GM23338 (cell line): Measurements from ENCODE around the gene CENPN. TPM values are rescaled to one million over a fixed set of nuclear protein-coding genes. Genes with fewer than 3 reads are reported as not detected.

Experiments used
- ATAC-seq: fragments of 200-7000 bp; cut with Tn5 transposase; 3 replicates; pipeline ENCODE4 v1.9.1; 2020
- DNase-seq: peaks from one replicate; pipeline ENCODE4 v3.0.0-alpha.2; 2015; ENCODE audit warnings: low spot score
- H2AFZ ChIP-seq: fragments of 200-600 bp; sonication (generic); 2 replicates; pipeline ENCODE4 v1.8.0; 2016; ENCODE audit warnings: antibody characterized with exemption, mild to moderate bottlenecking, moderate library complexity
- H3F3A ChIP-seq: fragments of 200-600 bp; sonication (generic); replicated peaks from 2 replicates; pipeline ENCODE4 v1.8.0; 2017; ENCODE audit warnings: antibody characterized with exemption, mixed run types, low read depth
- H3K27ac ChIP-seq: fragments of 200-600 bp; sonication (generic); 2 replicates; pipeline ENCODE4 v1.6.1; 2016; ENCODE audit warnings: low read depth
- H3K27me3 ChIP-seq: fragments of 200-600 bp; sonication (generic); 2 replicates; pipeline ENCODE4 v1.8.0; 2016; ENCODE audit warnings: mild to moderate bottlenecking, mixed run types, moderate library complexity; ENCODE audit not compliant: insufficient read depth
- H3K36me3 ChIP-seq: fragments of 200-600 bp; sonication (generic); 2 replicates; pipeline ENCODE4 v1.8.0; 2016; ENCODE audit warnings: mild to moderate bottlenecking; ENCODE audit not compliant: insufficient read depth
- H3K4me1 ChIP-seq: fragments of 200-600 bp; sonication (generic); 2 replicates; pipeline ENCODE4 v1.8.0; 2016; ENCODE audit warnings: mild to moderate bottlenecking, moderate library complexity; ENCODE audit not compliant: insufficient read depth
- H3K4me2 ChIP-seq: fragments of 200-600 bp; sonication (generic); 2 replicates; pipeline ENCODE4 v1.7.1; 2017; ENCODE audit warnings: mixed run types
- H3K4me3 ChIP-seq: fragments of 200-600 bp; sonication (generic); 2 replicates; pipeline ENCODE4 v1.6.1; 2016; ENCODE audit warnings: mixed run types
- H3K79me2 ChIP-seq: fragments of 200-600 bp; sonication (generic); replicated peaks from 2 replicates; pipeline ENCODE4 v1.8.0; 2017; ENCODE audit warnings: mild to moderate bottlenecking; ENCODE audit not compliant: insufficient read depth
- H3K9me2 ChIP-seq: fragments of 200-600 bp; sonication (generic); 2 replicates; pipeline ENCODE4 v1.8.0; 2017; ENCODE audit not compliant: insufficient read depth
- H4K20me1 ChIP-seq: fragments of 200-600 bp; sonication (generic); replicated peaks from 2 replicates; pipeline ENCODE4 v1.8.0; 2017; ENCODE audit warnings: mild to moderate bottlenecking; ENCODE audit not compliant: insufficient read depth
- H3K27ac Mint-ChIP-seq: 2 replicates; pipeline ENCODE4 v1.8.0; 2020; ENCODE audit warnings: inconsistent platforms, mild to moderate bottlenecking, moderate library complexity, mixed read lengths
- H3K27me3 Mint-ChIP-seq: 3 replicates; pipeline ENCODE4 v1.8.0; 2022; ENCODE audit warnings: low read depth, mild to moderate bottlenecking, moderate library complexity, mixed read lengths, inconsistent platforms; ENCODE audit not compliant: insufficient read depth, poor library complexity
- H3K36me3 Mint-ChIP-seq: 3 replicates; pipeline ENCODE4 v1.8.0; 2021; ENCODE audit warnings: low read depth, mild to moderate bottlenecking, inconsistent platforms, moderate library complexity, mixed read lengths
- H3K4me1 Mint-ChIP-seq: 3 replicates; pipeline ENCODE4 v1.8.0; 2020; ENCODE audit warnings: mild to moderate bottlenecking, inconsistent platforms, mixed read lengths
- H3K4me3 Mint-ChIP-seq: 3 replicates; pipeline ENCODE4 v1.8.0; 2021; ENCODE audit warnings: moderate library complexity, mild to moderate bottlenecking, inconsistent platforms, mixed read lengths
- H3K9me3 Mint-ChIP-seq: 3 replicates; pipeline ENCODE4 v1.8.0; 2020; ENCODE audit warnings: moderate library complexity, mild to moderate bottlenecking, inconsistent platforms, mixed read lengths
- CREB1 ChIP-seq: fragments of 250-450 bp; sonication (Bioruptor Pico); IDR thresholded peaks from 2 replicates; pipeline ENCODE4 v1.5.0; 2020; ENCODE audit warnings: low read depth, mild to moderate bottlenecking, moderate library complexity
- EZH2 ChIP-seq: fragments of 200-600 bp; sonication (generic); IDR thresholded peaks from one replicate; pipeline ENCODE4 v1.8.0; 2017; ENCODE audit warnings: antibody characterized with exemption, mild to moderate bottlenecking, low read depth; ENCODE audit not compliant: unreplicated experiment
- EZH2phosphoT487 ChIP-seq: fragments of 200-600 bp; sonication (generic); IDR thresholded peaks from one replicate; pipeline ENCODE4 v1.8.1; 2018; ENCODE audit warnings: antibody characterized with exemption; ENCODE audit not compliant: unreplicated experiment
- JUNB ChIP-seq: IDR thresholded peaks from one replicate; pipeline ENCODE4 v1.6.1; 2016; ENCODE audit warnings: antibody characterized with exemption; ENCODE audit not compliant: unreplicated experiment
- NANOG ChIP-seq: IDR thresholded peaks from 2 replicates; pipeline ENCODE4 v1.6.1; 2016; ENCODE audit warnings: antibody characterized with exemption, borderline replicate concordance
- POLR2AphosphoS5 ChIP-seq: IDR thresholded peaks from 2 replicates; pipeline ENCODE4 v1.6.1; 2016; ENCODE audit warnings: antibody characterized with exemption, low read depth
- STAT1 ChIP-seq: IDR thresholded peaks from one replicate; pipeline ENCODE4 v1.6.1; 2016; ENCODE audit warnings: antibody characterized with exemption; ENCODE audit not compliant: unreplicated experiment
- ZNF331 ChIP-seq: fragments of 250-450 bp; sonication (Bioruptor Pico); IDR thresholded peaks from 2 replicates; pipeline ENCODE4 v1.5.0; 2020; ENCODE audit warnings: low read depth, mild to moderate bottlenecking, moderate library complexity
- polyA plus RNA-seq: library from polyadenylated mRNA; unstranded; fragments of >200 nt; fragmentation: Nextera tagmentation; extraction: Ambion mirVana; gene quantifications from 2 replicates; pipeline ENCODE4 v1.2.1, GENCODE V29; 2016
- total RNA-seq: library from RNA; depleted of rRNA; stranded (reverse); fragments of >200 nt; shearing (Covaris generic); gene quantifications from 2 replicates; pipeline ENCODE4 v1.2.3, GENCODE V29; 2014
- TF ChIP-seq, protein P1 (sequence below): IDR thresholded peaks from one replicate; pipeline ENCODE4 v1.6.1; 2018; ENCODE audit warnings: antibody characterized with exemption; ENCODE audit not compliant: unreplicated experiment
- TF ChIP-seq, protein P2 (sequence below): fragments of 250-450 bp; sonication (Bioruptor Pico); IDR thresholded peaks from 2 replicates; pipeline ENCODE4 v1.5.0; 2020; ENCODE audit warnings: mild to moderate bottlenecking, moderate library complexity
- TF ChIP-seq, protein P3 (sequence below): IDR thresholded peaks from 2 replicates; pipeline ENCODE4 v1.6.1; 2016; ENCODE audit warnings: antibody characterized with exemption
- TF ChIP-seq, protein P4 (sequence below), 2 experiments: fragments of 200-600 bp in 1 of 2; sonication (generic) in 1 of 2; conservative IDR thresholded peaks; 2 replicates each; pipeline versions ENCODE4 v1.5.1 to v1.6.1; 2016 to 2017; ENCODE audit warnings: antibody characterized with exemption in 2 of 2, low read depth in 2 of 2, mild to moderate bottlenecking in 2 of 2, moderate library complexity in 1 of 2

The CENPN gene
- total and polyA plus RNA-seq, 2 experiments from 2014 or later: 43.6 to 80.8 TPM

DNA sequence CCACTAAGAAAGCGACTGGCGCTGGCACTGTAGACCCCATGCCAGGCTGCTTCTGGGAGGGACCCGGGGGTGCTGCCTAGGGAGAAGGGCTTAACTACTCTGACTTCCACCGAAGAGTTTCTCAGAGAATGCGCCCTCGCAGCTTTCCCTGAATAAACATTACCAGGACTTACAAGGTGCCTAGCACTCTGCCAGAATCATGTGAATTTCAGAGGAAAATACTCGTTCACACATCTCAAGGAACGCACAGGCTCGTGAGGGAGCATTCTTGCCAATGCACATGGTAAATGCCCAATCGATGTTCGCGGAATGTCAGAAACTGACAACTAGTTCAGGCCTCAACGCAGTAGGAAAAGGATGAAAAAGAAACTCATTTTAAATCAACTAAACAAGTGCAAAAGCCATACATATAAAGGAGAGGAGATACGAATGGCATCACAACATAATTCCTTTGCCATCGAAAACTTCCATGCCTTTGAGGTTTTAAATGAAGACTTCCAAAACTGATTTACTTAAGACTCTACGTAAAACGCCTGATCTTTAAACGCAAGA, 1.3 kb upstream of the CENPN start (continued):
- TF ChIP-seq, protein P1, sequence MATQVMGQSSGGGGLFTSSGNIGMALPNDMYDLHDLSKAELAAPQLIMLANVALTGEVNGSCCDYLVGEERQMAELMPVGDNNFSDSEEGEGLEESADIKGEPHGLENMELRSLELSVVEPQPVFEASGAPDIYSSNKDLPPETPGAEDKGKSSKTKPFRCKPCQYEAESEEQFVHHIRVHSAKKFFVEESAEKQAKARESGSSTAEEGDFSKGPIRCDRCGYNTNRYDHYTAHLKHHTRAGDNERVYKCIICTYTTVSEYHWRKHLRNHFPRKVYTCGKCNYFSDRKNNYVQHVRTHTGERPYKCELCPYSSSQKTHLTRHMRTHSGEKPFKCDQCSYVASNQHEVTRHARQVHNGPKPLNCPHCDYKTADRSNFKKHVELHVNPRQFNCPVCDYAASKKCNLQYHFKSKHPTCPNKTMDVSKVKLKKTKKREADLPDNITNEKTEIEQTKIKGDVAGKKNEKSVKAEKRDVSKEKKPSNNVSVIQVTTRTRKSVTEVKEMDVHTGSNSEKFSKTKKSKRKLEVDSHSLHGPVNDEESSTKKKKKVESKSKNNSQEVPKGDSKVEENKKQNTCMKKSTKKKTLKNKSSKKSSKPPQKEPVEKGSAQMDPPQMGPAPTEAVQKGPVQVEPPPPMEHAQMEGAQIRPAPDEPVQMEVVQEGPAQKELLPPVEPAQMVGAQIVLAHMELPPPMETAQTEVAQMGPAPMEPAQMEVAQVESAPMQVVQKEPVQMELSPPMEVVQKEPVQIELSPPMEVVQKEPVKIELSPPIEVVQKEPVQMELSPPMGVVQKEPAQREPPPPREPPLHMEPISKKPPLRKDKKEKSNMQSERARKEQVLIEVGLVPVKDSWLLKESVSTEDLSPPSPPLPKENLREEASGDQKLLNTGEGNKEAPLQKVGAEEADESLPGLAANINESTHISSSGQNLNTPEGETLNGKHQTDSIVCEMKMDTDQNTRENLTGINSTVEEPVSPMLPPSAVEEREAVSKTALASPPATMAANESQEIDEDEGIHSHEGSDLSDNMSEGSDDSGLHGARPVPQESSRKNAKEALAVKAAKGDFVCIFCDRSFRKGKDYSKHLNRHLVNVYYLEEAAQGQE: no peak
- no peak for TF ChIP-seq ZNF331 (CRISPR knock-in tag)
- TF ChIP-seq JUNB: no peak

DNA sequence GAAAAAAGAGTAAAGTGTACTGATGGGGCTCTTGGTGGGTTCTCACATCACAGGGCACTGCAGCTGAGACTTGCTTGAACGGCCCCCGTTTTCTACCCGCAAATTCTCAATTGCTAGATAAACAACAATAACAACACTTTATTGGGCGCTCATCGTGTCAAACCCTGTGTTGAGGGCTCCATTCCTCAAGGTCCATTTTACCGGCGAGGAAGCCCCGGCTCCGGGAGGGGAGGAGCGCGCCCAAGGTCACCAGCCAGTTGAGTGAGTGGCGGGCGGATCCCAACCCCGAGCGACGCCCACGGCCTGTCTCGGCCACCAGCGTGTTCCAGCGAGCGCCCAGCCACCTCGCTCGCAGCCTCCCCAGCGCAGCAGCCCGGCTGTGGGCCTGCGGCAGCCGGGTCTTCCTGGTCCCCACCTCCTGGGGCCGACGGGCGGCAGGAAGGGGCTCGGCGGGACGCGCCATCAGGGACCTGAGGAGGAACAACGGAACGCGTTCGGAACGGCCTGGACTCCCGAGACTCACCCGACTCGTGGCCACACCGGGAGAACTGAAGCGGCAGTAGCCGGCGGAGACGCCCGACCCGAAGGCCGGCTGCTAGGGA, 702 bp upstream of the CENPN start:
- Mint-ChIP-seq H3K27me3 (peaks cover 7% of the 10 kb centered on the region), H3K36me3 (peaks cover 10% of the 10 kb centered on the region; the same call in 2 of the 3 replicates), H3K9me3 (no peaks in the 10 kb centered on the region), H3K4me3 (peak overlapping the region; percentile 98), H3K27ac (peak overlapping the region; percentile 42), H3K4me1 (peaks cover 22% of the 10 kb centered on the region)
- peaks cover 4% of the 10 kb centered on the region; the same call in 1 of the 2 replicates for H4K20me1 ChIP-seq
- H3K4me3 ChIP-seq: peak overlapping the region; percentile 91
- H3K79me2 ChIP-seq: peaks cover 88% of the 10 kb centered on the region
- ATAC-seq (peak; percentile 41), DNase-seq (peak; percentile 46)
- peaks cover 7% of the 10 kb centered on the region for H3K4me1 ChIP-seq
- H3F3A ChIP-seq: no peaks in the 10 kb centered on the region
- no peaks in the 10 kb centered on the region for H3K36me3 ChIP-seq
- peak overlapping the region; percentile 99 for H3K27ac ChIP-seq
- no peaks in the 10 kb centered on the region for H3K27me3 ChIP-seq
- no peaks in the 10 kb centered on the region for H3K9me2 ChIP-seq
- peak overlapping the region; percentile 89 for H3K4me2 ChIP-seq
- H2AFZ ChIP-seq: peak overlapping the region; percentile 88; the same call in 1 of the 2 replicates
- TF ChIP-seq, protein P2, sequence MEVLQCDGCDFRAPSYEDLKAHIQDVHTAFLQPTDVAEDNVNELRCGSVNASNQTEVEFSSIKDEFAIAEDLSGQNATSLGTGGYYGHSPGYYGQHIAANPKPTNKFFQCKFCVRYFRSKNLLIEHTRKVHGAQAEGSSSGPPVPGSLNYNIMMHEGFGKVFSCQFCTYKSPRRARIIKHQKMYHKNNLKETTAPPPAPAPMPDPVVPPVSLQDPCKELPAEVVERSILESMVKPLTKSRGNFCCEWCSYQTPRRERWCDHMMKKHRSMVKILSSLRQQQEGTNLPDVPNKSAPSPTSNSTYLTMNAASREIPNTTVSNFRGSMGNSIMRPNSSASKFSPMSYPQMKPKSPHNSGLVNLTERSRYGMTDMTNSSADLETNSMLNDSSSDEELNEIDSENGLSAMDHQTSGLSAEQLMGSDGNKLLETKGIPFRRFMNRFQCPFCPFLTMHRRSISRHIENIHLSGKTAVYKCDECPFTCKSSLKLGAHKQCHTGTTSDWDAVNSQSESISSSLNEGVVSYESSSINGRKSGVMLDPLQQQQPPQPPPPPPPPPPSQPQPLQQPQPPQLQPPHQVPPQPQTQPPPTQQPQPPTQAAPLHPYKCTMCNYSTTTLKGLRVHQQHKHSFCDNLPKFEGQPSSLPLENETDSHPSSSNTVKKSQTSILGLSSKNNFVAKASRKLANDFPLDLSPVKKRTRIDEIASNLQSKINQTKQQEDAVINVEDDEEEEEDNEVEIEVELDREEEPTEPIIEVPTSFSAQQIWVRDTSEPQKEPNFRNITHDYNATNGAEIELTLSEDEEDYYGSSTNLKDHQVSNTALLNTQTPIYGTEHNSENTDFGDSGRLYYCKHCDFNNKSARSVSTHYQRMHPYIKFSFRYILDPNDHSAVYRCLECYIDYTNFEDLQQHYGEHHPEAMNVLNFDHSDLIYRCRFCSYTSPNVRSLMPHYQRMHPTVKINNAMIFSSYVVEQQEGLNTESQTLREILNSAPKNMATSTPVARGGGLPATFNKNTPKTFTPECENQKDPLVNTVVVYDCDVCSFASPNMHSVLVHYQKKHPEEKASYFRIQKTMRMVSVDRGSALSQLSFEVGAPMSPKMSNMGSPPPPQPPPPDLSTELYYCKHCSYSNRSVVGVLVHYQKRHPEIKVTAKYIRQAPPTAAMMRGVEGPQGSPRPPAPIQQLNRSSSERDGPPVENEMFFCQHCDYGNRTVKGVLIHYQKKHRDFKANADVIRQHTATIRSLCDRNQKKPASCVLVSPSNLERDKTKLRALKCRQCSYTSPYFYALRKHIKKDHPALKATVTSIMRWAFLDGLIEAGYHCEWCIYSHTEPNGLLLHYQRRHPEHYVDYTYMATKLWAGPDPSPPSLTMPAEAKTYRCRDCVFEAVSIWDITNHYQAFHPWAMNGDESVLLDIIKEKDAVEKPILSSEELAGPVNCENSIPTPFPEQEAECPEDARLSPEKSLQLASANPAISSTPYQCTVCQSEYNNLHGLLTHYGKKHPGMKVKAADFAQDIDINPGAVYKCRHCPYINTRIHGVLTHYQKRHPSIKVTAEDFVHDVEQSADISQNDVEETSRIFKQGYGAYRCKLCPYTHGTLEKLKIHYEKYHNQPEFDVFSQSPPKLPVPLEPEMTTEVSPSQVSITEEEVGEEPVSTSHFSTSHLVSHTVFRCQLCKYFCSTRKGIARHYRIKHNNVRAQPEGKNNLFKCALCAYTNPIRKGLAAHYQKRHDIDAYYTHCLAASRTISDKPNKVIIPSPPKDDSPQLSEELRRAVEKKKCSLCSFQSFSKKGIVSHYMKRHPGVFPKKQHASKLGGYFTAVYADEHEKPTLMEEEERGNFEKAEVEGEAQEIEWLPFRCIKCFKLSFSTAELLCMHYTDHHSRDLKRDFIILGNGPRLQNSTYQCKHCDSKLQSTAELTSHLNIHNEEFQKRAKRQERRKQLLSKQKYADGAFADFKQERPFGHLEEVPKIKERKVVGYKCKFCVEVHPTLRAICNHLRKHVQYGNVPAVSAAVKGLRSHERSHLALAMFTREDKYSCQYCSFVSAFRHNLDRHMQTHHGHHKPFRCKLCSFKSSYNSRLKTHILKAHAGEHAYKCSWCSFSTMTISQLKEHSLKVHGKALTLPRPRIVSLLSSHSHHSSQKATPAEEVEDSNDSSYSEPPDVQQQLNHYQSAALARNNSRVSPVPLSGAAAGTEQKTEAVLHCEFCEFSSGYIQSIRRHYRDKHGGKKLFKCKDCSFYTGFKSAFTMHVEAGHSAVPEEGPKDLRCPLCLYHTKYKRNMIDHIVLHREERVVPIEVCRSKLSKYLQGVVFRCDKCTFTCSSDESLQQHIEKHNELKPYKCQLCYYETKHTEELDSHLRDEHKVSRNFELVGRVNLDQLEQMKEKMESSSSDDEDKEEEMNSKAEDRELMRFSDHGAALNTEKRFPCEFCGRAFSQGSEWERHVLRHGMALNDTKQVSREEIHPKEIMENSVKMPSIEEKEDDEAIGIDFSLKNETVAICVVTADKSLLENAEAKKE (CRISPR knock-in tag): no peak
- no peak for TF ChIP-seq POLR2AphosphoS5
- TF ChIP-seq EZH2phosphoT487: no peak
- TF ChIP-seq EZH2: no peak
- TF ChIP-seq, protein P3, sequence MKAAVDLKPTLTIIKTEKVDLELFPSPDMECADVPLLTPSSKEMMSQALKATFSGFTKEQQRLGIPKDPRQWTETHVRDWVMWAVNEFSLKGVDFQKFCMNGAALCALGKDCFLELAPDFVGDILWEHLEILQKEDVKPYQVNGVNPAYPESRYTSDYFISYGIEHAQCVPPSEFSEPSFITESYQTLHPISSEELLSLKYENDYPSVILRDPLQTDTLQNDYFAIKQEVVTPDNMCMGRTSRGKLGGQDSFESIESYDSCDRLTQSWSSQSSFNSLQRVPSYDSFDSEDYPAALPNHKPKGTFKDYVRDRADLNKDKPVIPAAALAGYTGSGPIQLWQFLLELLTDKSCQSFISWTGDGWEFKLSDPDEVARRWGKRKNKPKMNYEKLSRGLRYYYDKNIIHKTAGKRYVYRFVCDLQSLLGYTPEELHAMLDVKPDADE: no peak
- TF ChIP-seq, protein P4, sequence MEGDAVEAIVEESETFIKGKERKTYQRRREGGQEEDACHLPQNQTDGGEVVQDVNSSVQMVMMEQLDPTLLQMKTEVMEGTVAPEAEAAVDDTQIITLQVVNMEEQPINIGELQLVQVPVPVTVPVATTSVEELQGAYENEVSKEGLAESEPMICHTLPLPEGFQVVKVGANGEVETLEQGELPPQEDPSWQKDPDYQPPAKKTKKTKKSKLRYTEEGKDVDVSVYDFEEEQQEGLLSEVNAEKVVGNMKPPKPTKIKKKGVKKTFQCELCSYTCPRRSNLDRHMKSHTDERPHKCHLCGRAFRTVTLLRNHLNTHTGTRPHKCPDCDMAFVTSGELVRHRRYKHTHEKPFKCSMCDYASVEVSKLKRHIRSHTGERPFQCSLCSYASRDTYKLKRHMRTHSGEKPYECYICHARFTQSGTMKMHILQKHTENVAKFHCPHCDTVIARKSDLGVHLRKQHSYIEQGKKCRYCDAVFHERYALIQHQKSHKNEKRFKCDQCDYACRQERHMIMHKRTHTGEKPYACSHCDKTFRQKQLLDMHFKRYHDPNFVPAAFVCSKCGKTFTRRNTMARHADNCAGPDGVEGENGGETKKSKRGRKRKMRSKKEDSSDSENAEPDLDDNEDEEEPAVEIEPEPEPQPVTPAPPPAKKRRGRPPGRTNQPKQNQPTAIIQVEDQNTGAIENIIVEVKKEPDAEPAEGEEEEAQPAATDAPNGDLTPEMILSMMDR (conservative IDR thresholded peaks at IDR 0.05; ENCODE audit: low read depth in 2 of 2): no peak
- no peak for TF ChIP-seq JUNB
- TF ChIP-seq CREB1: no peak
- no peak for TF ChIP-seq NANOG
- no peak for TF ChIP-seq STAT1
